NCI-H82 treated with DMSO at 0.1 percent for 48 hours (cell line): ENCODE measurements around the gene ZNF700.
"Not testable (repeated sequence)": the region's sequence is repeated elsewhere in the genome, so short reads cannot be mapped to it uniquely, and the experiment has no call there.

Experiments used
- DNase-seq: peaks from one replicate; lab custom pipeline; 2025; ENCODE audit not compliant: unreplicated experiment; lab: John Stamatoyannopoulos, UW

Gene ZNF700

DNA sequence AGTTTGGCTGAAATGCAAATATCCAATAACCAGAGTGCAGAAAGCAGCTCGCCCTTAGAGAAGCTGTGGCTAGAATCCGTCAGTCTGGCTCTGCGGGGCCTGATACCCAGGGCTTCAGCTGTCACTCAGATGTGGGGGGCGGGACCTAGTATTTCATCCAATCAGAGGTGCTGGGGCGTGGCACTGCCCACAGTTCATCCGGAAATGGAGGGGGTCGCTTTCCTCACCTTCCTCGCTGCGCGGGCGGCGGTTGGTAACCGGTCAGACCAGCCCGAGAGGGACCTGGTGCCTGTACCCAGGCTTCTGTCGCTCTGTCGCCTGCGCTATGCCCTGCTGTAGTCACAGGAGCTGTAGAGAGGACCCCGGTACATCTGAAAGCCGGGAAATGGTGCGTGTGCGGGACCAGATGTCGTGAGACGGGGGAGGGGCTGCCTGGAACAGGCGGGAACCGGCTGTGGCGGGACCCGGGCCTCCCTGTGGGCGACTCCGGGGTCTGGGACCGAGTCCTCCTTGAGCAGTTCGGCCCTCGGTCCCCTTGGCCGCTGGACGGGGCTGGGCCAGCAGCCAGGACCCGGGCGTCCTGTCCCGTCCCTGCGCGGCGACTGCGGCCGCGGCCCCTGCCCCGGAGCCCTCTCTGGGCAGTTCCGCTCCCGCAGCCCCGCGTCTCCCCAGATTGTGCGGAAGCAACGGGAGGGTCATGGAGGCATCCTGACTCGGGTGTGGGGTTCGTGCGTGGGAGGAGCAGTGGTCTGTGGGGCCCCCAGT, at the start of gene ZNF700:
ZNF700 (plus strand) TSS at position 222 of the 765 bp plus-strand sequence; CDS start at position 326, 104 bp downstream.
- peak; percentile 78 for DNase-seq

DNA sequence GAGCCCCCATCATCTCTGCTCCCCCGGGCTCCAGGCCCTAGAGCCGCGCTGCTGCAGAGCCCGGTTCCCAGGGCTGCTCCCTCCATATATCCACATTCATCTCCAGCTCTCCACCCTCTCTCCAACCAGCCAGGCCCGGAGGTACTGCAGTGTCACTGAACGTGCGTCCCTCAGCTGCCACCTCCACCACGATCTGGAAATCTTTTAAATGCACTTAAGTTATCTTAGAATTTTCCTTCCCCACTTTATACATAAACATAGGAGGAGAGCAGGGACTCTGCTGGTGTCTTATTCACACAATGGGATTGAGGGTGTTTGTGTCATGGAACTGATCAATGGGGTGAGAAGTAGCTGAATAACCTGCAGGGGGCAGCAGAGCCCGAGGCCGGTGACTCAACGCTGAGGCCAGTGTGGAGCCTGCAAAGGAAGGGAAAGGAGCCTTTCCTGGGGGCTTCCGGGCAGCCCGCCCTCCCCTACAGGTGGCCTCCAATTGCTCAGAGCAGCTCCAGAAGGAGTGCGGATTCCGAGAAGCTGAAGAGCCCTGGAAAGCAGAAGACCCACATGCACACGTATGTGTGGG, 45.1 kb upstream of the ZNF700 start:
- DNase-seq, result not testable (repeated sequence)

DNA sequence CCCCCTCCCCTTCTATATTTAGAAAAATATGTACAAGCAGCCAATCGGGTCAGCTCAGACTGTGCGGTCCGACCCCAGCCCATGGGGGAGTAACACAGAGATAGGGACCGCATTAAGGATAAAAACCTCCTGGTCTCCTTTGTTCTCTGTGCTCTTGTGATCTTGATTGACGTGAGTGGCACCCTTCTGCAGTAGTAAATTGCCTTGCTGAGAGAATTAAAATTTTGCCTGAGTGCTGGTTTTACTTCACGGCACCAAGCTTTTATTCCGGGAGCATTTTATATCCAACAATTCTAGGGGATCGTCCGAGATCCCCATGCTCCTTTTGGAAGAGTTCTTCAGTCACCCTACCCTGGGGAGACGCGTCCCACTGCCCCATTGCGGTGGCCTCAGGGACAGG, 44.3 kb upstream of the ZNF700 start:
- DNase-seq, result no peak

DNA sequence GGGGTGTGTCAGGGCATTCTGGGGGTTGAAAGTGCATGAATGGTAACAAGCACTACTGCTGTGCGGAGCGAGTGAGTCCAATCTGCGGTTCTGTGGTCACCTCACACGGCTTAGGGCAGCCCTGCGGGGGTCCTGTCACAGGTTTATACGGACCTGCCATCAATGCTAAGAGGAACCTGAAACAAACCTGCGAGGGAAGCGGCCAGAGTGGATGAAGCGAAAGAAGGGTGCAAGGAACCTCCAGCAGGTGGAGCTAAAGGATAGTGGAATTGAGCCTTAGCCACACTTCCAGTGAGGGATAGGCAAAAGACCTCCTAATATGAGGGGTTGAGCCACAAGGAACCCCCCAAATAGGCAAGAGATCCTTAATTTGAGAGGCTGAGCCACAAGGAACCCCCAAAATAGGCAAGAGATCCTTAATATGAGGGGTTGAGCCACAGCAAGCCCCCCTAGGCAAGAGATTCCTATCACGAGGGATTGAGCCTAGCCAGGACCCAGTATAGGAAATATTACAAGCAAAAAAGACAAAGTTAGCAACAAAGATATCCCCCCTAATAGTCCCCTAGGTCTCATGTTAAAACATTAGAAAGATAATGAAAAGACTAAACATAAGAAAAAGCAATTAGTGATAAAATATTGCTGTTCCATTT, 43.6 kb upstream of the ZNF700 start:
- DNase-seq, result peak; percentile 29

DNA sequence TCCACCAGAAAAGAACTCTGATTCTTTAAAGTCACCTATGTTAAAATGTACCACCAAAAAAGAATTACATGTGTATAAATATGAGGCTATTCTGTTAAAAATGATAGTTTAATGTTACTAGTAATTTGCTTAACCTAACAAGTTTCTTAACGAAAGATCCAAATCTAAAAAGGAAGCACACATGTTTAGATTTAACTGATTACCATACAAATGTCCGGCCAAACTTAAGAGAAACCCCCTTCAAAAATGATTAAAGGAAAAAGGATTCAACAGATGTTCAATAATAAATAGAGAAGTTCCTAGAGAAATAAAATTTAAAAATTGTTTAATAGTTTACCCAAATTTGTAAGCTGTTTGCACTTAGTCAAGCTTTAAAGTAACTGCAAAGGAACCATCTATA, 42.3 kb upstream of the ZNF700 start:
- no peak for DNase-seq

DNA sequence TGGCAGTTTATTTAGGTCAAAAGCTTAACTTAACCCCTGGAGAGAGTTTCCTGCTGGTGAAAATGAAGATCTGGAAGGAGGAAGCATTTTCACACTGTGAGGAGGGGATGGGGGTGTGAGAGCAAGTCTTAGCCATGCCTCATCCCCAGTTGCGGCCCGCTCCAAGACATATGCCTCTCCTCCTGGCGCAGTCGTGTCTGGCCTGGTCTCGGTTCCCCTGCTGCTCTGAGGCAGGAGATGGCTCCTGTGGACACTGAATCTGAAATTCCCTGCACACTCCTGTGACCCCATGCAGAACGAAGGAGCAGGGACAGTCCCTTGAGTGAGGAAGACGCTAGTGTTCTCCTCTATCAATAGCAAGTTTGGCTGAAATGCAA, 37.7 kb upstream of the ZNF700 start:
- no peak for DNase-seq

DNA sequence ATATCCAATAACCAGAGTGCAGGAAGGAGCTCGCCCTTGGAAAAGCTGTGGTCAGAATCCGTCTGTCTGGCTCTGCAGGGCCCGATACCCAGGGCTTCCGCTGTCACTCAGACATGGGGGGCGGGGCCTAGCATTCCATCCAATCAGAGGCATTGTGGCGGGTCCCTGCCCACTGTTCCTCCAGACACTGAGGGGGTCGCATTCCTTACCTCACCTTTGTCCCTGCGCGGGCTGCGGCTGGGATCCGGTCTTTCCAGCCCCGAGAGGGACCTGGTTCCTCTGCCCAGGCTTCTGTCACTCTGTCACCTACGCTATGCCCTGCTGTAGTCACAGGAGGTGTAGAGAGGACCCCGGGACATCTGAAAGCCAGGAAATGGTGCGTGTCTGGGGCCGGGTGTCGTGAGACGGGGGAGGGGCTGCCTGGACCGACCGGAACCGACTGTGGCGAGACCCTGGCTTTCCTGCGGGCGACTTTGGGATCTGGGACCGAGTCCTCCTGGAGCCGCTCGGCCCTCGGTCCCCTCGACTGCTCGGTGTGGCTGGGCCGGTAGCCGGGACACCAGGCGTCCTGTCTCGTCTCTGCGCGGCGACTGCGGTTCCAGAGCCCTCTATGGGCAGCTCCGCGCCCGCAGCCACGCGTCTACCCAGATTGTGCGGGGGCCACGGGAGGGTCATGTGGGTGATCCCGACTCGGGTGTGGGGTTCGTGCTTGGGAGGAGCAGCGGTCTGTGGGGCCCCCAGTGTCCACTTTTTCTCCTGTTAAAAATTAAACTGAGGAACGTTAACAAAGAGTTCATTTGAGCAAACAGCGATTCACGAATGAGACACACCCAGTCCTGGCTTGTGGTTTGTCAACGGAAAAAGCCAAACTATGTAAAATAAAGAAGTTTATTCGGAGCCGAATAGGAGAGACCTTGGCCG, 37.0 kb upstream of the ZNF700 start, which contains the start of gene ZNF69:
ZNF69 (plus strand) TSS at position 172 of the 921 bp plus-strand sequence; CDS start at position 314, 142 bp downstream.
- peak; percentile 4 for DNase-seq

DNA sequence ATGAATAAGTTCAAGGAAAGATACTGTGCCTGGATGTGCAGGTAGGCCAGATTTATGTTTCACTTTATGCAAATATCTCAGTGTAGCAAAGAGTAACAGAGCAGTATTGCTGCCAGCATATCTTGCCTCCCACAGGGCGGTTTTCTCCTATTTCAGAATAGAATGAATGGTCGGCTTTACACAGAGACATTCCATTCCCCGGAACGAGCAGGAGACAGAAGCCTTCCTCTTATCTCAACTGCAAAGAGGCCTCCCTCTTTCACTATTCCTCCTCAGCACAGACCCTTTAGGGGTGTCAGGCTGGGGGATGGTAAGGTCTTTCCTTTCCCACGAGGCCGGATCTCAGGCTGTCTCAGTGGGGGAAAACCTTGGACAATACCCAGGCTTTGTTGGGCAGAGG, 35.0 kb upstream of the ZNF700 start:
- not testable (repeated sequence) for DNase-seq

- DNase-seq, result no peak
These were observed 34.3 kb upstream of the ZNF700 start for GRCh38 chr19:11890634-11891033.

DNA sequence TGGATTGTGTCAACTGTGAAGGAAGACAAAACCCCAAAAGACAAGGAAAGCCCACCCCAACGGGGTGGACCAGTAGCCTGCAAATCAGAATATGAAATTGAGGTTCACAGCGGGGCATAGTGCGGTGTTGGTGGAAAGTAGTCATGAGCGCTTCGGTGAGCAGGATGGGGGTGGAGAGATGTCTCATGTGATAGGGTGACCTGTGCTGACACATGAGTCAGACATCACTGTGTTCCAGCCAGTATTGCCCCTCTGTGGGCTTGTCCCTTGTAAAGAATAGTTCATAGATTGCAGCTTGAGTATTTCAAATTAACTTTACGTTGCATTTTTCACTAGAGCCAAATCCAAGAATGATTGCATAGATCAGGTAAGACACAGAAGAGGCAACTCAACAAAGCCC, 30.1 kb upstream of the ZNF700 start:
- DNase-seq, result no peak

DNA sequence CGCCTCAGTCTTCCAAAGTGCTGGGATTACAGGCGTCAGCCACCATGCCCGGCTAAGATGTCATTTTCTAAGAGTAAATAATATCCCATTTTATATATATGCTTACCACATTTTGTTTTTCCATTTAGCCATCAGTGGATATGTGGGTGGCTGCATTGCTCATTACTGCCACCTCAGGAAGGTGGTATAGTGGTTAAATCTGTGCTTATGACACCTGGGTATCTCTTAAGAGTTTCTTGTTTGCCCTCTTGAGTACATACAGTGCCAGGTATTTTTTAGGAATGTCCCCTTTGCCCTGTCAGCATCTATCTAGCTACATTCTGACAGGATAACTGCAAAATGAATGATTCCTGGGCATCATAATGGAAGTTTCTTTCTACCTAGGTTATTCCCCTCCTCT, 22.7 kb upstream of the ZNF700 start:
- DNase-seq, result no peak

- no peak for DNase-seq
These were observed 19.0 kb upstream of the ZNF700 start for GRCh38 chr19:11905928-11906327.

GRCh38 chr19:11911937-11912336, 13.0 kb upstream of the ZNF700 start:
- not testable (repeated sequence) for DNase-seq

DNA sequence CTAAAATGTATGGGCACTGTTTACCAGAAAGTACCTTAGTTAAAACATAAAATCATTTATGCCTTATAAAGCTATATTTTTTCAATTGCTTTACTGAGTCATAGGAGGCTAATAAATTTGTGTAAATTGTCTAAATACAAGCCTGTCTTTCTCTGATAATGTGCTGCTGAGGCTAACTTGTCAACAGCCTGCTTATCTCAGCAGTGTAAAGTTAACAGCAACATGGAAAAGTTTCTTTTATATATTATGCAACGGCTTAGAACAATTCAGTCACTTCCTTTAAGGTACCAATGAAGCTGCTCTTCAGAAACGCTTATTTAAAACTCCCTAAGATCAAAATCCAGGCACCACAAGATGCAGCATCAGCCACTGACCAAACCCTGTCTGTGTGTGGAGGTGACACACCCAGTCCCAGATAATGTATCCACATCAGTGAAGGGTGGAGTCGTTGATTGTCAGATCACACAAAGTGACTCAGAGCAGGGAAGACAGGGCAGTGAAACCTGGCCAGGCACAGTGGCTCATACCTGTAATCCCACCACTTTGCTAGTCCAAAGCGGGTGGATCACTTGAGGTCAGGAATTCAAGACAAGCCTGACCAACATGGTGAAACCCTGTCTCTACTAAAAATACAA, 10.4 kb upstream of the ZNF700 start:
- DNase-seq, result not testable (repeated sequence)

DNA sequence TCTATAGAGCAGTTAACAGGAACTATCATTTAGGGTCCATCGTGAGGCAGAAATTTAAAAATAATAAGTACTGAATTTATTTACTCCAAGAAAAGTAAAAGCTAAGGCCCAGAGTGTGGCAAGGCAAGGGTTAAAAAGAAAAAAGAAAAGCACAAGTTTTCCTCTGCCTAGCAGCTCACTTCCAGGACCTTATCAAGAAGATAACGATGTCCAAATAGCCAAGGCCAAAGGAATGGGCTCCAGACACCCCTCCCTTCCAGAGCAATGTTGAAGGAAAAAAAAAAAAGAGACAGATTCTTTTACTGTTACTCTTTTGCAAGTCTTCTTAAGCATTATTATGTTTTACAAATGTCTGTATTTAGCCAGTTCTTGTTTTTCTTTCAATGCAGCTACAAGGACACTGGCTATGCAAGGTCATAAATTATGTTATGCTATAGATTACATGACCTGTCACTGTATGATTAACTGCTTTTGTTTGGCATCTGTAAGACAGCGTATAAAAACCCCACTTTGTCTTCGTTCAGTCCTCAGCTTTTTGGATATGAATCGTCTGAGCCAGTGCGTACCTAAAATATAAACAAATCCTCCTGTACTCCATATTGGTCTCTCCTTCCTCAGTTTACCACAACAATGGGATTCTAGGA, 2.9 kb upstream of the ZNF700 start:
- DNase-seq, result no peak

DNA sequence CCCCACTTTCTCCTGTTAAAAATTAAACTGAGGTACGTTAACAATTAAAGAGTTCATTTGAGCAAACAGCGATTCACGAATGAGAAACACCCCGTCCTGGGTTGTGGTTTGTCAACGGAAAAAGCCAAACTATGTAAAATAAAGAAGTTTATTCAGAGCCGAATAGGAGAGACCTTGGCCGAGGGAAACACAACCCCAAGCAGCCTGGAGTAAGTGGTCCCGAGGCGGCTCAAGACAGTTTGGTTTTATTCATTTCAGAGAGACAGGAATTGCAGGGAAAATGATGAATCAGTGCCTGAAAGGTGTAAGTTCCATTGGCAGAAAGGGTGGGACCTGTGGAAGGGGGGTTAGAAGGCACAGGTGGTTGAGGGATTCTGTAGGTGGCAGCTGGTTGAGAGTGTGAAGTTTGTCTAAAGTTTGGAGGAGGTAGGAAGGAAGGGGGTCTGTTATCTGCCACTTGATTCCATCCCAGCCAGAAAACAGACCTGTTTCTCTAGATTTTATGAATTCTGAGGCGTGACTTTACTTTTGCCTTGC, 812 bp downstream of the ZNF700 start:
- not testable (repeated sequence) for DNase-seq

DNA sequence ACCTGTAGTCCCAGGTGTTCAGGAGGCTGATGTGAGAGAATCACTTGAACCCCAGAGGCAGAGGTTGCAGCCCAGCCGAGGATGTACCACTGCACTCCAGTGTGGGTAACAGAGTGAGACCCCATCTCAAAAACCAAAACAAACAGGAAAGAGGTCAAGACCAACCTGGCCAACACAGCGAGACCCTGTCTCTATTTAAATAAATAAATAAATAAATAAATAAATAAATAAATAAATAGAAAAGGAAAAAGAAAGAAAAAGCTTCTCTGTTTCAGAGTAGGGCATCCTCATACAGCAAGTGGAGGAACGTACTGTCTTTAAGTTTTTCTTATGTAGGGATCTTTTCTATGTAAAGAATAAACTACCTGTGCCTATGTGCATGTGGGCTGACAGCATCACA, 2.3 kb downstream of the ZNF700 start:
- DNase-seq, result no peak

DNA sequence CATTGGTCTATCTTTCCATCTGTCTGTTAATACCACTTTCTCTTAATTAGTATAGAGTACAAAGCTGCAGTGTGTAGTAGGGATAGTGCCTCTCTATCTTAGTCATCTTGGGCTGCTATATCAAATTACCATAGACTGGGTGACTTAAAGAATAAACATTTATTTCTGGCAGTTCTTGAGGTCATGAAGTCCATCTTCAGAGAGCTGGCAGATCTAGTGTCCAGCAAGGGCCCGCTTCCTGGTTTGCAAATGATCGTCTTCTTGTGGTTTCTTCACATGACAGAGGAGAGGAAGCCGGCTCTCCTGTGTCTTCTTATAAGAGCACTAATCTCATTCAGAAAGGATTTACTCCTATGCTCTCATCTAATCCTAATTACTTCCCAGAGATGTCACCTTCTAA, 6.1 kb downstream of the ZNF700 start:
- DNase-seq, result no peak

- no peak for DNase-seq
These were observed 6.6 kb downstream of the ZNF700 start for GRCh38 chr19:11931513-11931912.

- not testable (repeated sequence) for DNase-seq
These were observed 10.9 kb downstream of the ZNF700 start for GRCh38 chr19:11935829-11936228.
